Measurements from ENCODE around the gene LIN28A.

LIN28A gene

GRCh38 chr1:26401891-26402290 is 8.7 kb upstream of the LIN28A start:
- TF ChIP-seq, protein P1, sequence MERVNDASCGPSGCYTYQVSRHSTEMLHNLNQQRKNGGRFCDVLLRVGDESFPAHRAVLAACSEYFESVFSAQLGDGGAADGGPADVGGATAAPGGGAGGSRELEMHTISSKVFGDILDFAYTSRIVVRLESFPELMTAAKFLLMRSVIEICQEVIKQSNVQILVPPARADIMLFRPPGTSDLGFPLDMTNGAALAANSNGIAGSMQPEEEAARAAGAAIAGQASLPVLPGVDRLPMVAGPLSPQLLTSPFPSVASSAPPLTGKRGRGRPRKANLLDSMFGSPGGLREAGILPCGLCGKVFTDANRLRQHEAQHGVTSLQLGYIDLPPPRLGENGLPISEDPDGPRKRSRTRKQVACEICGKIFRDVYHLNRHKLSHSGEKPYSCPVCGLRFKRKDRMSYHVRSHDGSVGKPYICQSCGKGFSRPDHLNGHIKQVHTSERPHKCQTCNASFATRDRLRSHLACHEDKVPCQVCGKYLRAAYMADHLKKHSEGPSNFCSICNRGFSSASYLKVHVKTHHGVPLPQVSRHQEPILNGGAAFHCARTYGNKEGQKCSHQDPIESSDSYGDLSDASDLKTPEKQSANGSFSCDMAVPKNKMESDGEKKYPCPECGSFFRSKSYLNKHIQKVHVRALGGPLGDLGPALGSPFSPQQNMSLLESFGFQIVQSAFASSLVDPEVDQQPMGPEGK (CRISPR knock-in tag; IDR thresholded peaks at IDR 0.05; ENCODE audit: borderline replicate concordance), result no peak
- TF ChIP-seq TCF4 (CRISPR knock-in tag; IDR thresholded peaks at IDR 0.05; ENCODE audit: borderline replicate concordance), result no peak
- TF ChIP-seq BACH2 (CRISPR knock-in tag; IDR thresholded peaks at IDR 0.05; ENCODE audit: borderline replicate concordance), result no peak
- no peak for TF ChIP-seq TSHZ2 (CRISPR knock-in tag; IDR thresholded peaks at IDR 0.05)
- TF ChIP-seq, protein P2, sequence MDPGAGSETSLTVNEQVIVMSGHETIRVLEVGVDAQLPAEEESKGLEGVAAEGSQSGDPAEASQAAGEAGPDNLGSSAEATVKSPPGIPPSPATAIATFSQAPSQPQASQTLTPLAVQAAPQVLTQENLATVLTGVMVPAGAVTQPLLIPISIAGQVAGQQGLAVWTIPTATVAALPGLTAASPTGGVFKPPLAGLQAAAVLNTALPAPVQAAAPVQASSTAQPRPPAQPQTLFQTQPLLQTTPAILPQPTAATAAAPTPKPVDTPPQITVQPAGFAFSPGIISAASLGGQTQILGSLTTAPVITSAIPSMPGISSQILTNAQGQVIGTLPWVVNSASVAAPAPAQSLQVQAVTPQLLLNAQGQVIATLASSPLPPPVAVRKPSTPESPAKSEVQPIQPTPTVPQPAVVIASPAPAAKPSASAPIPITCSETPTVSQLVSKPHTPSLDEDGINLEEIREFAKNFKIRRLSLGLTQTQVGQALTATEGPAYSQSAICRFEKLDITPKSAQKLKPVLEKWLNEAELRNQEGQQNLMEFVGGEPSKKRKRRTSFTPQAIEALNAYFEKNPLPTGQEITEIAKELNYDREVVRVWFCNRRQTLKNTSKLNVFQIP (CRISPR knock-in tag; IDR thresholded peaks at IDR 0.05; ENCODE audit: borderline replicate concordance, low read depth), result no peak
- no peak for TF ChIP-seq ISL1 (CRISPR knock-in tag; IDR thresholded peaks at IDR 0.05)
- no peak for ATAC-seq

DNA sequence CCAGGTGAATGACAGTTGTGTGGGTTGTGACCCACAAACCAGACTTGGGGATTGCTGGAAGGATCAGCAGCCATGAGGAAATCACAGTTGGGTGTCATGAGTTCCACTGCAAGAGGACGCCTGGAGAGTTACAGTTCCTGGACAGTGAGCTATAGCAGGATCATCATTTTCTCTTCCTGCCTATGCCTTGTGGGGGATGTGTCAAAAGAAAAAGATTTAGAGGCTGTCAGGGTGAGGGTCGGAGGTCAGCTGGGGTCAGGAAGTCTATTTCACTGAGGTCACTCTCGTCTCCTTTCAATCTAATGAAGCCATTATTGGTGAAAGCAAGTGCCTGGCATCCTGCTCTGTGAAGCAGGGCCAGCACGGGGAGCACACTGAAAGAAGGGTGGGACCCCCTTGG is 7.0 kb upstream of the LIN28A start:
- TF ChIP-seq ISL1 (CRISPR knock-in tag; IDR thresholded peaks at IDR 0.05) (no peak), ZC3H10 (CRISPR knock-in tag; IDR thresholded peaks at IDR 0.05) (no peak), OSR1 (CRISPR knock-in tag; IDR thresholded peaks at IDR 0.05) (no peak), BACH2 (CRISPR knock-in tag; IDR thresholded peaks at IDR 0.05; ENCODE audit: borderline replicate concordance) (no peak), CSDC2 (CRISPR knock-in tag; IDR thresholded peaks at IDR 0.05) (no peak), ESRRG (CRISPR knock-in tag; IDR thresholded peaks at IDR 0.05) (no peak), TSHZ2 (CRISPR knock-in tag; IDR thresholded peaks at IDR 0.05) (no peak), TOX (CRISPR knock-in tag; IDR thresholded peaks at IDR 0.05; ENCODE audit: borderline replicate concordance) (no peak), GLIS3 (CRISPR knock-in tag; IDR thresholded peaks at IDR 0.05) (no peak), ARNTL (CRISPR knock-in tag; IDR thresholded peaks at IDR 0.05; ENCODE audit: borderline replicate concordance, low read depth) (no peak), ZNF565 (CRISPR knock-in tag; conservative IDR thresholded peaks at IDR 0.05; ENCODE audit: low read depth) (no peak), ZFP3 (CRISPR knock-in tag; IDR thresholded peaks at IDR 0.05) (no peak), ZFP30 (CRISPR knock-in tag; IDR thresholded peaks at IDR 0.05) (no peak)
- TF ChIP-seq, protein P2 (CRISPR knock-in tag; IDR thresholded peaks at IDR 0.05; ENCODE audit: borderline replicate concordance, low read depth), result no peak
- TF ChIP-seq, protein P3, sequence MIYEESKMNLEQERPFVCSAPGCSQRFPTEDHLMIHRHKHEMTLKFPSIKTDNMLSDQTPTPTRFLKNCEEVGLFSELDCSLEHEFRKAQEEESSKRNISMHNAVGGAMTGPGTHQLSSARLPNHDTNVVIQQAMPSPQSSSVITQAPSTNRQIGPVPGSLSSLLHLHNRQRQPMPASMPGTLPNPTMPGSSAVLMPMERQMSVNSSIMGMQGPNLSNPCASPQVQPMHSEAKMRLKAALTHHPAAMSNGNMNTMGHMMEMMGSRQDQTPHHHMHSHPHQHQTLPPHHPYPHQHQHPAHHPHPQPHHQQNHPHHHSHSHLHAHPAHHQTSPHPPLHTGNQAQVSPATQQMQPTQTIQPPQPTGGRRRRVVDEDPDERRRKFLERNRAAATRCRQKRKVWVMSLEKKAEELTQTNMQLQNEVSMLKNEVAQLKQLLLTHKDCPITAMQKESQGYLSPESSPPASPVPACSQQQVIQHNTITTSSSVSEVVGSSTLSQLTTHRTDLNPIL (CRISPR knock-in tag; IDR thresholded peaks at IDR 0.05; ENCODE audit: low read depth), result no peak
- TF ChIP-seq, protein P4, sequence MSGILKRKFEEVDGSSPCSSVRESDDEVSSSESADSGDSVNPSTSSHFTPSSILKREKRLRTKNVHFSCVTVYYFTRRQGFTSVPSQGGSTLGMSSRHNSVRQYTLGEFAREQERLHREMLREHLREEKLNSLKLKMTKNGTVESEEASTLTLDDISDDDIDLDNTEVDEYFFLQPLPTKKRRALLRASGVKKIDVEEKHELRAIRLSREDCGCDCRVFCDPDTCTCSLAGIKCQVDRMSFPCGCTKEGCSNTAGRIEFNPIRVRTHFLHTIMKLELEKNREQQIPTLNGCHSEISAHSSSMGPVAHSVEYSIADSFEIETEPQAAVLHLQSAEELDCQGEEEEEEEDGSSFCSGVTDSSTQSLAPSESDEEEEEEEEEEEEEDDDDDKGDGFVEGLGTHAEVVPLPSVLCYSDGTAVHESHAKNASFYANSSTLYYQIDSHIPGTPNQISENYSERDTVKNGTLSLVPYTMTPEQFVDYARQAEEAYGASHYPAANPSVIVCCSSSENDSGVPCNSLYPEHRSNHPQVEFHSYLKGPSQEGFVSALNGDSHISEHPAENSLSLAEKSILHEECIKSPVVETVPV (CRISPR knock-in tag; IDR thresholded peaks at IDR 0.05), result no peak
- TF ChIP-seq, protein P1 (CRISPR knock-in tag; IDR thresholded peaks at IDR 0.05; ENCODE audit: borderline replicate concordance), result no peak
- ATAC-seq, result no peak
